Parathyroid adenoma (tissue), 2 donors: ENCODE data around the gene STOML3.

ENCODE experiments used
- H2AFZ ChIP-seq: fragments of 300-600 bp; sonication (generic); one replicate; pipeline ENCODE4 v1.7.0; 2017; ENCODE audit warnings: antibody characterized with exemption, mild to moderate bottlenecking
- H3K27ac ChIP-seq: fragments of 300-600 bp; sonication (generic); one replicate; pipeline ENCODE4 v1.7.0; 2017
- H3K27me3 ChIP-seq: fragments of 300-600 bp; sonication (generic); one replicate; pipeline ENCODE4 v1.7.0; 2017; ENCODE audit warnings: low read length; ENCODE audit not compliant: control insufficient read depth, insufficient read depth
- H3K36me3 ChIP-seq: fragments of 300-600 bp; sonication (generic); one replicate; pipeline ENCODE4 v1.7.0; 2017; ENCODE audit warnings: low read length; ENCODE audit not compliant: control insufficient read depth, insufficient read depth
- H3K4me1 ChIP-seq: fragments of 300-600 bp; sonication (generic); one replicate; pipeline ENCODE4 v1.7.0; 2017; ENCODE audit warnings: control low read depth
- H3K4me2 ChIP-seq: fragments of 300-600 bp; sonication (generic); one replicate; pipeline ENCODE4 v1.7.0; 2017; ENCODE audit warnings: low read length
- H3K4me3 ChIP-seq: fragments of 300-600 bp; sonication (generic); one replicate; pipeline ENCODE4 v1.7.0; 2017; ENCODE audit warnings: low read depth, low read length
- H3K79me2 ChIP-seq: fragments of 300-600 bp; sonication (generic); one replicate; pipeline ENCODE4 v1.7.0; 2017; ENCODE audit warnings: control low read depth
- H3K9ac ChIP-seq: fragments of 300-600 bp; sonication (generic); one replicate; pipeline ENCODE4 v1.7.0; 2017; ENCODE audit warnings: mild to moderate bottlenecking
- H3K9me3 ChIP-seq: fragments of 300-600 bp; sonication (generic); one replicate; pipeline ENCODE4 v1.7.0; 2017; ENCODE audit warnings: low read length; ENCODE audit not compliant: control insufficient read depth
- CTCF ChIP-seq: fragments of 300-600 bp; sonication (generic); IDR thresholded peaks from one replicate; pipeline ENCODE4 v1.7.0; 2017; ENCODE audit warnings: antibody characterized with exemption, mild to moderate bottlenecking
- donor health status: primary hyperparathyroidism.

The STOML3 gene

GRCh38 chr13:38957794-38958592 lies 32.6 kb downstream of the STOML3 start:
- H3K4me3 ChIP-seq: no peak overlapping the region
- H3K9me3 ChIP-seq: no peaks in the 10 kb centered on the region
- no peak overlapping the region for H2AFZ ChIP-seq
- TF ChIP-seq CTCF: no peak
- H3K27me3 ChIP-seq: no peaks in the 10 kb centered on the region
- no peaks in the 10 kb centered on the region for H3K36me3 ChIP-seq
- no peak overlapping the region for H3K27ac ChIP-seq
- H3K4me1 ChIP-seq: no peaks in the 10 kb centered on the region
- no peak overlapping the region for H3K4me2 ChIP-seq
- no peak overlapping the region for H3K9ac ChIP-seq
- H3K79me2 ChIP-seq: no peaks in the 10 kb centered on the region

- H3K36me3 ChIP-seq: no peaks in the 10 kb centered on the region
- H3K27ac ChIP-seq: no peak overlapping the region
- no peaks in the 10 kb centered on the region for H3K79me2 ChIP-seq
- H3K4me2 ChIP-seq: no peak overlapping the region
- H2AFZ ChIP-seq: no peak overlapping the region
- H3K4me1 ChIP-seq: no peaks in the 10 kb centered on the region
- no peaks in the 10 kb centered on the region for H3K27me3 ChIP-seq
- no peak for TF ChIP-seq CTCF
- H3K9me3 ChIP-seq: no peaks in the 10 kb centered on the region
- no peak overlapping the region for H3K9ac ChIP-seq
- no peak overlapping the region for H3K4me3 ChIP-seq
Observed at GRCh38 chr13:38954844-38955243, 35.8 kb downstream of the STOML3 start.

- Histone ChIP-seq H2AFZ (no peak overlapping the region), H3K9ac (no peak overlapping the region), H3K4me3 (no peak overlapping the region), H3K9me3 (no peaks in the 10 kb centered on the region), H3K27ac (no peak overlapping the region), H3K4me1 (no peaks in the 10 kb centered on the region), H3K36me3 (no peaks in the 10 kb centered on the region), H3K79me2 (no peaks in the 10 kb centered on the region), H3K4me2 (no peak overlapping the region), H3K27me3 (no peaks in the 10 kb centered on the region)
- TF ChIP-seq CTCF: no peak
Observed at GRCh38 chr13:38954291-38954690, 36.3 kb downstream of the STOML3 start.

- Histone ChIP-seq H3K9ac (no peak overlapping the region), H2AFZ (no peak overlapping the region), H3K4me3 (no peak overlapping the region), H3K4me2 (no peak overlapping the region), H3K4me1 (no peaks in the 10 kb centered on the region), H3K9me3 (no peaks in the 10 kb centered on the region), H3K79me2 (no peaks in the 10 kb centered on the region), H3K27me3 (no peaks in the 10 kb centered on the region), H3K36me3 (no peaks in the 10 kb centered on the region), H3K27ac (no peak overlapping the region)
- TF ChIP-seq CTCF: no peak
Observed at GRCh38 chr13:38952827-38953226, 37.8 kb downstream of the STOML3 start.
